Measurements from ENCODE around the gene BMS1. TPM values are rescaled to one million over a fixed set of nuclear protein-coding genes. Genes with fewer than 3 reads are reported as not detected.
"Not testable (repeated sequence)": the region's sequence is repeated elsewhere in the genome, so short reads cannot be mapped to it uniquely, and the experiment has no call there.

BMS1 gene
- total RNA-seq, 1 donor from 2014 or later = 21.8 TPM

GRCh38 chr10:42827201-42827600 lies 44.6 kb downstream of the BMS1 start:
- H3K36me3 Mint-ChIP-seq = peaks cover 56% of the 10 kb centered on the region
- no peaks in the 10 kb centered on the region for H3K4me1 Mint-ChIP-seq (ENCODE audit: unreplicated experiment)
- peak; percentile 44 for TF ChIP-seq CTCF (conservative IDR thresholded peaks at IDR 0.05)
- no peaks in the 10 kb centered on the region for H3K27me3 Mint-ChIP-seq
- no peak for DNase-seq (ENCODE audit: extremely low spot score, unreplicated experiment)
- H3K9me3 Mint-ChIP-seq = no peaks in the 10 kb centered on the region
- H3K4me3 Mint-ChIP-seq = no peak overlapping the region
- H3K27ac Mint-ChIP-seq = no peak overlapping the region

GRCh38 chr10:42828391-42828790 lies 45.8 kb downstream of the BMS1 start:
- peaks cover 44% of the 10 kb centered on the region for H3K36me3 Mint-ChIP-seq
- H3K27ac Mint-ChIP-seq; H3K27me3 Mint-ChIP-seq; H3K4me1 Mint-ChIP-seq (ENCODE audit: unreplicated experiment); H3K4me3 Mint-ChIP-seq; H3K9me3 Mint-ChIP-seq; DNase-seq (ENCODE audit: extremely low spot score, unreplicated experiment): not testable (repeated sequence)

- H3K4me1 Mint-ChIP-seq (ENCODE audit: unreplicated experiment) = no peaks in the 10 kb centered on the region
- no peaks in the 10 kb centered on the region for H3K27me3 Mint-ChIP-seq
- no peak overlapping the region for H3K4me3 Mint-ChIP-seq
- no peaks in the 10 kb centered on the region for H3K9me3 Mint-ChIP-seq
- TF ChIP-seq CTCF (conservative IDR thresholded peaks at IDR 0.05) = no peak
- H3K27ac Mint-ChIP-seq = no peak overlapping the region
- peaks cover 29% of the 10 kb centered on the region for H3K36me3 Mint-ChIP-seq
- no peak for DNase-seq (ENCODE audit: extremely low spot score, unreplicated experiment)
Measured at GRCh38 chr10:42830237-42830636, 47.6 kb downstream of the BMS1 start.

GRCh38 chr10:42836096-42836495 lies 53.5 kb downstream of the BMS1 start:
- no peak for TF ChIP-seq CTCF (conservative IDR thresholded peaks at IDR 0.05)
- no peaks in the 10 kb centered on the region for H3K9me3 Mint-ChIP-seq
- no peaks in the 10 kb centered on the region for H3K4me1 Mint-ChIP-seq (ENCODE audit: unreplicated experiment)
- DNase-seq (ENCODE audit: extremely low spot score, unreplicated experiment) = no peak
- H3K27ac Mint-ChIP-seq = no peak overlapping the region
- no peak overlapping the region for H3K4me3 Mint-ChIP-seq
- peaks cover 9% of the 10 kb centered on the region for H3K36me3 Mint-ChIP-seq
- H3K27me3 Mint-ChIP-seq = peaks cover 11% of the 10 kb centered on the region

GRCh38 chr10:42836771-42837468 lies 54.3 kb downstream of the BMS1 start:
- no peaks in the 10 kb centered on the region for H3K4me1 Mint-ChIP-seq (ENCODE audit: unreplicated experiment)
- H3K4me3 Mint-ChIP-seq = peak overlapping the region; percentile 57
- peaks cover 11% of the 10 kb centered on the region for H3K27me3 Mint-ChIP-seq
- TF ChIP-seq CTCF (conservative IDR thresholded peaks at IDR 0.05) = no peak
- no peak overlapping the region for H3K27ac Mint-ChIP-seq
- no peaks in the 10 kb centered on the region for H3K9me3 Mint-ChIP-seq
- no peak for DNase-seq (ENCODE audit: extremely low spot score, unreplicated experiment)
- peaks cover 2% of the 10 kb centered on the region for H3K36me3 Mint-ChIP-seq

- H3K4me1 Mint-ChIP-seq (ENCODE audit: unreplicated experiment); H3K36me3 Mint-ChIP-seq; H3K9me3 Mint-ChIP-seq; H3K27ac Mint-ChIP-seq; DNase-seq (ENCODE audit: extremely low spot score, unreplicated experiment); H3K4me3 Mint-ChIP-seq: not testable (repeated sequence)
- peaks cover 13% of the 10 kb centered on the region for H3K27me3 Mint-ChIP-seq
Measured at GRCh38 chr10:42844810-42845209, 62.2 kb downstream of the BMS1 start.

- not testable (repeated sequence) for H3K4me1 Mint-ChIP-seq (ENCODE audit: unreplicated experiment); H3K9me3 Mint-ChIP-seq; DNase-seq (ENCODE audit: extremely low spot score, unreplicated experiment); H3K4me3 Mint-ChIP-seq; H3K36me3 Mint-ChIP-seq; H3K27ac Mint-ChIP-seq
- H3K27me3 Mint-ChIP-seq = peaks cover 13% of the 10 kb centered on the region
Measured at GRCh38 chr10:42847261-42847660, 64.7 kb downstream of the BMS1 start.
